Stimulated activated naive CD8-positive, alpha-beta T cell treated with anti-CD3 and anti-CD28 coated beads, Interleukin-15, Interleukin-2, amounts not matched to agents 100 ng/mL and 50 ng/mL, for 24 hours (primary cell): Measurements from ENCODE around the gene PDE7B.

Experiments used
- H3K27ac Mint-ChIP-seq: one replicate; pipeline ENCODE4 v1.8.0; 2021; ENCODE audit warnings: mild to moderate bottlenecking, mixed read lengths
- H3K27me3 Mint-ChIP-seq: one replicate; pipeline ENCODE4 v1.8.0; 2021; ENCODE audit warnings: mixed read lengths
- H3K36me3 Mint-ChIP-seq: one replicate; pipeline ENCODE4 v1.8.0; 2021; ENCODE audit warnings: low read depth, mixed read lengths
- H3K4me1 Mint-ChIP-seq: one replicate; pipeline ENCODE4 v1.8.0; 2021; ENCODE audit warnings: low read depth, mixed read lengths
- H3K4me3 Mint-ChIP-seq: one replicate; pipeline ENCODE4 v1.8.0; 2021; ENCODE audit warnings: mild to moderate bottlenecking, mixed read lengths
- H3K9me3 Mint-ChIP-seq: one replicate; pipeline ENCODE4 v1.8.0; 2021; ENCODE audit warnings: mixed read lengths

Gene PDE7B

GRCh38 chr6:136020691-136021090 is 169.2 kb downstream of the PDE7B start:
- Mint-ChIP-seq H3K27ac (no peak overlapping the region), H3K27me3 (peaks cover 4% of the 10 kb centered on the region), H3K9me3 (no peaks in the 10 kb centered on the region), H3K4me3 (no peak overlapping the region), H3K36me3 (no peaks in the 10 kb centered on the region), H3K4me1 (no peaks in the 10 kb centered on the region)

DNA sequence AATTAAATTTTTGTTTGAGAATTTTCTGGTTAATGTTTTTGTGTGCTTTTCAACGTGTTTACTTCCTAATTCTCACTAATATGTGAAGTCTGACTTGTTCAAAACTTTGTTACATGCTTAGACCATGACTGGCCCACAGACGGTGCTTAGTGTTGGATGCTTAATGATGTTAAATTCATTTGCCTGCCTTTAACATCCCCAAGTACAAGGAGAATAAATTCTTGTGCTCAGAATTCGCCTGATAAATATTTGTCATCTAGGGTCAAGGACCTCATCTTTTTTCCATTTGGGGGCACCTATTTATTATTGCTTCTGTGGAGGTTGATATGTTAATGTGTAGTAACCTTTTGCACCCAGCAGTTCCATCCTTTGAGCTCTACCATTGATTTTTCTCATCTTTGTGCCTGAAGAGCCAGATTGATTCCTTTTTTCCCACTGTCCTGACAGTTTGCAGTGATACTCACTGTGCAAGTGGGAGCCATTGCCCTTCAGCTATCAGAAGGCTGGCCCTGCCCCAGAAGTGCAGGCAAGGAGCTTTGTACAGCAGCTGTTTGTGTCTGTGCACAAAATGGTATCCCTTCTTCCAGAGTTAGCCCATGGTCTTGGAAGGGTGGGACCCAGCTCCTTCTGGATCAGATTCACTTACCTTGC is 170.8 kb downstream of the PDE7B start:
- no peaks in the 10 kb centered on the region for H3K4me1 Mint-ChIP-seq
- H3K36me3 Mint-ChIP-seq = no peaks in the 10 kb centered on the region
- no peaks in the 10 kb centered on the region for H3K9me3 Mint-ChIP-seq
- H3K27me3 Mint-ChIP-seq = peaks cover 4% of the 10 kb centered on the region
- no peak overlapping the region for H3K27ac Mint-ChIP-seq
- no peak overlapping the region for H3K4me3 Mint-ChIP-seq

DNA sequence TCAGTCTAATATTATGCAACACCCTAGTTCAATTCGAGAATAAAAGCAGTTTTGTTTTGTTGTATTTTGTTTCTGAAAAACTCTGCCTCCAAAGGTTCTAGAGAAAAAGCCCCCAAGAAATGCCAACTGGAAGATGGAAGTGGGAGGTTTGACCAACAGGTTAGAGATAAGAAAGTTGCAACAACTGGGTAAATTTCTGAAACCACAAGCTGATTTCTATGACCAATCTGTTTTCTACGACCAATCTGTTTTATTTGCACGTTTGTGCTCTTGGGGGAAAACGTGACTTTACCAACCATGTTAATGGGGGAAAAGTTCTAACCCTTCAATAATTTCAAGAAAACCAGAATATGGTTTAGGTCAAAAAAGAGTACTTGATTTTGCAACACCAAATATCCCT is 173.2 kb downstream of the PDE7B start:
- no peaks in the 10 kb centered on the region for H3K9me3 Mint-ChIP-seq
- H3K27me3 Mint-ChIP-seq = peaks cover 4% of the 10 kb centered on the region
- H3K4me1 Mint-ChIP-seq = no peaks in the 10 kb centered on the region
- H3K4me3 Mint-ChIP-seq = no peak overlapping the region
- H3K27ac Mint-ChIP-seq = no peak overlapping the region
- H3K36me3 Mint-ChIP-seq = no peaks in the 10 kb centered on the region

DNA sequence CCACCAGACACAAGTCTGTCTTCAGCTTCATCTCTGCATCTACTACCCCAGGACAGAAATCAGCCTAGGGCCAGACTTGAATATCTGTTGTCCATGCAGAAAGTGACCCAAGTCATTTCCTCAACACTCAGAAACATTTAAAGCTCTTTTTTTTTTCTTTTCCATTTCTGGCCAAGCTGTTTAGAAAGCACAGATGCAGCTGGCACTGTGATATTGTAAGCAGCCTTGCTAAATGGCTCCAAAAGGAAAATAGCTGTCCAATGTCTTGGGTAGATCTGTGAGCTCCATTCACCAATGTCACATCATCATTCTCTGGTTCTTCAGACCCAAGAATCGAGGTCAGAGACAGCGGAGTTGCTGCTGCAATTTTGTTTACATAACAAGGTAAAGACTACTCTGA is 174.2 kb downstream of the PDE7B start:
- H3K27ac Mint-ChIP-seq = no peak overlapping the region
- no peaks in the 10 kb centered on the region for H3K36me3 Mint-ChIP-seq
- peaks cover 4% of the 10 kb centered on the region for H3K27me3 Mint-ChIP-seq
- no peak overlapping the region for H3K4me3 Mint-ChIP-seq
- no peaks in the 10 kb centered on the region for H3K4me1 Mint-ChIP-seq
- no peaks in the 10 kb centered on the region for H3K9me3 Mint-ChIP-seq

DNA sequence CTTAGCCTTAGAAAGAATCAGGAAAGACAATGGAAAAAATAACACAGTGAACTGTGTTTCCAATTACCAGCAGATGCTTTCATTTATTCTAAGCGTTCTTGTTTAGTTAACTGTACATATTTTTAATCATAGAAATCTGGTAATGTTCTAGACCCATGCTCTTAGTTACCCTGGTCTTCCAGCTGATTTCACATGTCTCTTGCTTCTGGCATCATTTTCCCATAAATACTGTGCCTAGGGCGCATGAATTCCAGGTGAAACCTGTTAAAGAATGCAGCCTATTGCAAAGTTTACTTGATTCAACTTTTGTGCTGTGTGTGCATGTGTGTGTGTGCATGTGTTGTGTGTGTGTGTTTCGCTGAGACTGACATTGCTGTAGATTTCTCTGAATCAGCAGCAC is 178.6 kb downstream of the PDE7B start:
- H3K4me3 Mint-ChIP-seq = no peak overlapping the region

DNA sequence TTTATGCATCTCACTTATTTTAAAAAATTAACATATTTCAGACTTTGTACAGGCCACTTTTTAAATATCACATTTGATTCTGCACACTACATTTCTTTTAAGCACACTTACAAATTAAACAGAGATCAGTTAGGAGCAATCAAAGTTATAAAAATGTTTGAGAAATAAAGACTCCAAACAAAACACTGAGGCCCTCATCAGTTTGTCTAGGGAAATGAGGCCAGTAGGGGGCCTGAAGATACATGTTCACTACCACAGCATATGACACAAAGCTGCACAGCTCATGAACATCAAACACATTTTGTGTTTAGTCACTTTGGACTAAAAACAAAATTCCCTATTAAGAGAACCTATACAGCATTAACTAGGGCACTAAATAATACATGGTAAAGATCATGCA is 180.5 kb downstream of the PDE7B start:
- Mint-ChIP-seq H3K27me3 (no peaks in the 10 kb centered on the region), H3K4me1 (peaks cover under 1% of the 10 kb centered on the region), H3K36me3 (no peaks in the 10 kb centered on the region), H3K9me3 (no peaks in the 10 kb centered on the region), H3K4me3 (no peak overlapping the region), H3K27ac (no peak overlapping the region)

More for the DNA sequence above, 178.6 kb downstream of the PDE7B start:
- Mint-ChIP-seq H3K27ac (no peak overlapping the region), H3K9me3 (no peaks in the 10 kb centered on the region), H3K36me3 (no peaks in the 10 kb centered on the region), H3K4me1 (no peaks in the 10 kb centered on the region), H3K27me3 (no peaks in the 10 kb centered on the region)

DNA sequence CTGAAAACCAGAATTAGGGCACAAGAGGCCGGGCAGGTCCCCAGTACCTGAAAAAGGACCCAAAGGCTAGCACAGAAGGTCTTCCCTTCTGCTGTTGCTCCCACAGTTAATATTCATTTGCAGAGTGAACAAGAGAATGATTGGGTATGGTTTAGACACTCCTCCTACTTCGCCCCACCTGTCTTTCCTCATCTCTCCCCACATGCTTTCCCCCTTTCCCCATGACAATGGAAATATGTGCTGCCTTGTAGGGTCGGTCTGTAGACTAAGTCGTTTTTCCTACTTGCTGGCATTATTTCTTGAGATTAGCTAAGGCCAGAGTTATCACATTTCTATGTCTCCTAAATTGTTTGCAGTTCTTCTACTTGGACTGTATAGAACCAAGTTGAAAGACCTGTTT is 181.9 kb downstream of the PDE7B start:
- Mint-ChIP-seq H3K9me3 (no peaks in the 10 kb centered on the region), H3K4me1 (peaks cover 10% of the 10 kb centered on the region), H3K27ac (no peak overlapping the region), H3K4me3 (no peak overlapping the region), H3K36me3 (no peaks in the 10 kb centered on the region), H3K27me3 (peaks cover 4% of the 10 kb centered on the region)

- H3K27me3 Mint-ChIP-seq = peaks cover 4% of the 10 kb centered on the region
- H3K9me3 Mint-ChIP-seq = no peaks in the 10 kb centered on the region
- no peak overlapping the region for H3K27ac Mint-ChIP-seq
- peaks cover 10% of the 10 kb centered on the region for H3K4me1 Mint-ChIP-seq
- no peaks in the 10 kb centered on the region for H3K36me3 Mint-ChIP-seq
- no peak overlapping the region for H3K4me3 Mint-ChIP-seq
Observed at GRCh38 chr6:136034422-136034821, 182.9 kb downstream of the PDE7B start.

- H3K36me3 Mint-ChIP-seq = no peaks in the 10 kb centered on the region
- peaks cover 10% of the 10 kb centered on the region for H3K4me1 Mint-ChIP-seq
- H3K27me3 Mint-ChIP-seq = peaks cover 7% of the 10 kb centered on the region
- no peaks in the 10 kb centered on the region for H3K9me3 Mint-ChIP-seq
- H3K27ac Mint-ChIP-seq = no peak overlapping the region
- no peak overlapping the region for H3K4me3 Mint-ChIP-seq
Observed at GRCh38 chr6:136035378-136036070, 184.0 kb downstream of the PDE7B start.

- H3K36me3 Mint-ChIP-seq = no peaks in the 10 kb centered on the region
- H3K4me1 Mint-ChIP-seq = peaks cover 10% of the 10 kb centered on the region
- H3K9me3 Mint-ChIP-seq = no peaks in the 10 kb centered on the region
- H3K27me3 Mint-ChIP-seq = peaks cover 7% of the 10 kb centered on the region
- no peak overlapping the region for H3K27ac Mint-ChIP-seq
- H3K4me3 Mint-ChIP-seq = no peak overlapping the region
Observed at GRCh38 chr6:136036071-136036380, 184.5 kb downstream of the PDE7B start.

DNA sequence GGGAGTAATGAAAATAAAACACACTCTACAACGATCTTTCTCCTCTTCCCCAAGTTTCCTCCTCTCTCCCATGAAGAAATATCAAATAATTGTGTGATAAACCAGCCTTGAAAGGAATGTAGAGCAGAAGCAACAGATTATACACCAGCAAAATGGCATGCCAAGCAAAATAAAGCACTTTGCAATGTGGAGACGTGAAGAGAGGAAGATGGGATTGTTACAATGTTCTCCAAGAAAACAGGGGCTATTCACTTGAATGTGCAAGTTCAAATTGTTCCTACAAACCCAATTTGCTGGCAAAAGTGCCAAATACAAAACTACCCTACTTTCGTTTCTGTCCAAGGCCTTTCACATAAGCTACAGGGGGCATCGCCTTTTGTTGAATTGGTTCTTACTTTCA is 185.1 kb downstream of the PDE7B start:
- H3K36me3 Mint-ChIP-seq = no peaks in the 10 kb centered on the region
- peaks cover 7% of the 10 kb centered on the region for H3K27me3 Mint-ChIP-seq
- H3K9me3 Mint-ChIP-seq = no peaks in the 10 kb centered on the region
- H3K27ac Mint-ChIP-seq = no peak overlapping the region
- H3K4me3 Mint-ChIP-seq = no peak overlapping the region
- peaks cover 10% of the 10 kb centered on the region for H3K4me1 Mint-ChIP-seq

- no peaks in the 10 kb centered on the region for H3K36me3 Mint-ChIP-seq
- H3K27ac Mint-ChIP-seq = no peak overlapping the region
- H3K27me3 Mint-ChIP-seq = peaks cover 7% of the 10 kb centered on the region
- peaks cover 10% of the 10 kb centered on the region for H3K4me1 Mint-ChIP-seq
- no peaks in the 10 kb centered on the region for H3K9me3 Mint-ChIP-seq
- no peak overlapping the region for H3K4me3 Mint-ChIP-seq
Observed at GRCh38 chr6:136037242-136037875, 185.9 kb downstream of the PDE7B start.

- H3K4me3 Mint-ChIP-seq = no peak overlapping the region
- H3K36me3 Mint-ChIP-seq = no peaks in the 10 kb centered on the region
- peaks cover 10% of the 10 kb centered on the region for H3K4me1 Mint-ChIP-seq
- H3K9me3 Mint-ChIP-seq = no peaks in the 10 kb centered on the region
- no peak overlapping the region for H3K27ac Mint-ChIP-seq
- H3K27me3 Mint-ChIP-seq = peaks cover 7% of the 10 kb centered on the region
Observed at GRCh38 chr6:136037876-136038460, 186.5 kb downstream of the PDE7B start.

DNA sequence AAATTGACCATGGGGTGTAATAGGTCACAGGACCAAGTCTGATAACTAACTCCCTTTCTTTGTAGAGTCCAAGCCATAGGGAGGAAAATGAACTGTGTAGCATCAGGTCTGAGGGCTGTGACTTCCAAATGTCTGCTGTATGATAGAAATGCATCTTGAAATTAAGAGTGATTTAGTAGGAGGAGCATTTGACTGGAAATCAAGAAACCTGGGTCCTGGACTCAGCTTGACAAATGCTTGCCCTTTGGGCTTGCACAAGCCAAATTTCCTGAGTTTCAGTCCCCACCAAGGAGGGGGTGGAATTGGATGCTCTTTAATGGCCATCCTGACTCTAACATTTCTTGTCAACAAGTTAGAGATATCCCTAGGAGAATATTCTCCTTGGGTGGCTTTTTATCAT is 187.0 kb downstream of the PDE7B start:
- no peaks in the 10 kb centered on the region for H3K9me3 Mint-ChIP-seq
- peaks cover 10% of the 10 kb centered on the region for H3K4me1 Mint-ChIP-seq
- peaks cover 7% of the 10 kb centered on the region for H3K27me3 Mint-ChIP-seq
- no peak overlapping the region for H3K4me3 Mint-ChIP-seq
- no peak overlapping the region for H3K27ac Mint-ChIP-seq
- H3K36me3 Mint-ChIP-seq = no peaks in the 10 kb centered on the region

DNA sequence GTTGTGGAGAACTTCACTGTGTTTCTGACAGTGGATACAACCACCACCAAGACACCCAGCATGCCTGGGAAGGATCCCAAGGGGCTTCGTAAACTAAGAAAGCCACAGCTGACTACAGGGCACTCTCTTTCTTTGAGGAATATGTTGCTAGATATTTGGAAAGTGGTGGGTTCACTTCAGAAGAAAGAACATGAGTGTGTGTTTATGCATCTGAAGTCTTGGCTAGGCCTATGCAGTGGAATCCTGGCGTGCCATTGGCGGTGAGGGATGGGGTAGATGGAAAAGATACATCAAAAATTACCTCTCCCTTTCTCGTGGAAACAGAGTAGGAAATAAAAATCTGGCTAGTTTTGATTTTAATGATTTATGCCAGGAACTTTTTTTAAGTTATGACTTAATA is 187.7 kb downstream of the PDE7B start:
- H3K9me3 Mint-ChIP-seq = no peaks in the 10 kb centered on the region
- H3K4me3 Mint-ChIP-seq = no peak overlapping the region
- H3K4me1 Mint-ChIP-seq = peaks cover 10% of the 10 kb centered on the region
- H3K27ac Mint-ChIP-seq = no peak overlapping the region
- peaks cover 7% of the 10 kb centered on the region for H3K27me3 Mint-ChIP-seq
- no peaks in the 10 kb centered on the region for H3K36me3 Mint-ChIP-seq
